Kidney (tissue), 22 donors: ENCODE data around the gene ARAP1. TPM values are rescaled to one million over a fixed set of nuclear protein-coding genes. Genes with fewer than 3 reads are reported as not detected.

Source experiments
- DNase-seq, 5 donors: peaks; one replicate each; pipeline ENCODE4 v3.0.0-alpha.2; 2013 to 2020
- FAIRE-seq: peaks from 2 replicates; lab custom pipeline; 2012; peaks lifted over from hg19 to GRCh38; lab: Jason Lieb, UNC
- H3K27ac ChIP-seq, 2 donors: one replicate each; pipeline ENCODE4 v1.7.0; 2013; ENCODE audit warnings: low read depth in 2 of 2, low read length in 2 of 2, inconsistent platforms in 1 of 2
- H3K27me3 ChIP-seq: one replicate; pipeline ENCODE4 v1.7.1; 2013; ENCODE audit warnings: low read length, inconsistent platforms; ENCODE audit not compliant: control insufficient read depth, insufficient read depth
- H3K36me3 ChIP-seq, 3 donors: one replicate each; pipeline versions ENCODE4 v1.7.0 to v1.7.1; 2013; ENCODE audit warnings: low read length in 3 of 3, control low read depth in 1 of 3, inconsistent platforms in 1 of 3; ENCODE audit not compliant: insufficient read depth in 3 of 3, control insufficient read depth in 2 of 3
- H3K4me1 ChIP-seq, 3 donors: one replicate each; pipeline versions ENCODE4 v1.7.0 to v1.7.1; 2013; ENCODE audit warnings: low read length in 3 of 3, inconsistent platforms in 1 of 3, low read depth in 1 of 3; ENCODE audit not compliant: control insufficient read depth in 2 of 3, insufficient read depth in 2 of 3
- H3K4me3 ChIP-seq, 3 donors: one replicate each; pipeline versions ENCODE4 v1.7.0 to v1.8.1; 2013; ENCODE audit warnings: low read length in 3 of 3, control low read depth in 1 of 3, inconsistent platforms in 1 of 3
- H3K9ac ChIP-seq, 3 donors: one replicate each; pipeline versions ENCODE4 v1.7.0 to v1.7.1; 2013; ENCODE audit warnings: low read length in 3 of 3, control low read depth in 1 of 3, inconsistent platforms in 1 of 3
- H3K9me3 ChIP-seq, 3 donors: one replicate each; pipeline versions ENCODE4 v1.7.0 to v1.7.1; 2013; ENCODE audit warnings: low read length in 3 of 3, control low read depth in 1 of 3, inconsistent platforms in 1 of 3; ENCODE audit not compliant: control insufficient read depth in 2 of 3, insufficient read depth in 1 of 3
- CTCF ChIP-seq: IDR thresholded peaks from 3 replicates; pipeline ENCODE4 v1.5.1; 2012; ENCODE audit warnings: mild to moderate bottlenecking, moderate library complexity, borderline replicate concordance; ENCODE audit not compliant: insufficient read depth; ENCODE audit errors: extremely low read depth
- intact Hi-C: fragments of 100-400 bp; cut with DNase I; formaldehyde crosslinking; loops from one replicate; pipeline ENCODE4 v1.11.1; 2022
- long read RNA-seq, 10 donors: library from polyadenylated mRNA in 1 of 10; unstranded in 1 of 10; transcript quantifications; one replicate each; pipeline ENCODE4 v2.0.0 and lab custom pipeline, GENCODE V29; 2021 to 2026
- polyA plus RNA-seq: library from polyadenylated mRNA; stranded (reverse); fragments of 350-450 nt; fragmentation: Illumina TruSeq; extraction: RNeasy Lipid Tissue Mini Kit (QIAGEN cat#74804); gene quantifications from one replicate; pipeline ENCODE4 v1.2.3, GENCODE V29; 2014; ENCODE audit warnings: low read depth, low replicate concordance; ENCODE audit not compliant: insufficient read depth
- total RNA-seq: library from RNA; stranded (reverse); fragmentation: NEBNext Ultra II Directional; extraction: Animal tissue kit (Norgen Biotek cat#: 25700); gene quantifications from one replicate; pipeline ENCODE4 v1.2.1, GENCODE V29; 2021
- donor health status: control.
- donor health status: control.
- donor health status: control.
- donor health status: control.
- donor health status: control.
- donor health status: DM: yes; HTN: yes; CAD: no.
- donor health status: Normal renal cell carcinoma (clear cell type).

Gene ARAP1
- 80.8 TPM for total RNA-seq
- 58.2 TPM for polyA plus RNA-seq
- long read RNA-seq, donor 1, full-length matches to known transcripts, result 4 of 4 reads
- long read RNA-seq, donor 1, partial matches to known transcripts, result 0 of 4 reads
- long read RNA-seq, donor 1, other reads (novel, unspliced or antisense), result 0 of 4 reads
- long read RNA-seq, donor 2, full-length matches to known transcripts, result 2 of 13 reads
- long read RNA-seq, donor 2, partial matches to known transcripts, result 11 of 13 reads
- long read RNA-seq, donor 2, other reads (novel, unspliced or antisense), result 0 of 13 reads
- long read RNA-seq, donor 3, full-length matches to known transcripts, result 3 of 16 reads
- long read RNA-seq, donor 3, partial matches to known transcripts, result 13 of 16 reads
- long read RNA-seq, donor 3, other reads (novel, unspliced or antisense), result 0 of 16 reads
- long read RNA-seq, donor 4, full-length matches to known transcripts, result 3 of 3 reads
- long read RNA-seq, donor 4, partial matches to known transcripts, result 0 of 3 reads
- long read RNA-seq, donor 4, other reads (novel, unspliced or antisense), result 0 of 3 reads
- long read RNA-seq, donor 5, result 0 reads
- long read RNA-seq, donor 6, partial matches to known transcripts, result 0 of 1 reads
- long read RNA-seq, donor 6, other reads (novel, unspliced or antisense), result 0 of 1 reads
- long read RNA-seq, donor 7, full-length matches to known transcripts, result 19 of 96 reads
- long read RNA-seq, donor 7, partial matches to known transcripts, result 51 of 96 reads
- long read RNA-seq, donor 7, other reads (novel, unspliced or antisense), result 26 of 96 reads
- long read RNA-seq, donor 8, full-length matches to known transcripts, result 4 of 10 reads
- long read RNA-seq, donor 8, partial matches to known transcripts, result 6 of 10 reads
- long read RNA-seq, donor 8, other reads (novel, unspliced or antisense), result 0 of 10 reads
- long read RNA-seq, donor 9, partial matches to known transcripts, result 6 of 7 reads
- long read RNA-seq, donor 9, other reads (novel, unspliced or antisense), result 0 of 7 reads
- long read RNA-seq, donor 10, full-length matches to known transcripts, result 5 of 13 reads
- long read RNA-seq, donor 10, partial matches to known transcripts, result 8 of 13 reads
- long read RNA-seq, donor 10, other reads (novel, unspliced or antisense), result 0 of 13 reads

GRCh38 chr11:72752088-72752914 is at the start of gene ARAP1:
ARAP1 (minus strand) TSS chr11:72752408; CDS start chr11:72727128, 25,280 bp downstream.
- peaks cover 0 to 3% (median 2%) of the 10 kb centered on the region in 3 donors for H3K36me3 ChIP-seq
- H3K27ac ChIP-seq, result no peak within 1 kb of the TSS
- H3K27me3 ChIP-seq, result no peaks in the 10 kb centered on the region
- peaks cover 0 to 7% (median 5%) of the 10 kb centered on the region in 3 donors for H3K4me1 ChIP-seq
- no peaks in the 10 kb centered on the region for H3K9me3 ChIP-seq
- DNase-seq (peak; percentile 80 to 92 (median 86)), FAIRE-seq (no peak)
- peak within 1 kb of the TSS; percentile 8 to 68 (median 68) for H3K9ac ChIP-seq
- TF ChIP-seq CTCF, result no peak
- H3K4me3 ChIP-seq, result peak within 1 kb of the TSS; percentile 45 to 78 (median 76)
- intact Hi-C loops, result no loop called here

GRCh38 chr11:72799441-72799840 is 47.2 kb upstream of the ARAP1 start:
- peaks cover 0 to 2% (median 2%) of the 10 kb centered on the region in 3 donors for H3K4me1 ChIP-seq

More at GRCh38 chr11:72799441-72799840, 47.2 kb upstream of the ARAP1 start:
- Histone ChIP-seq H3K9ac (no peak overlapping the region), H3K36me3 (no peaks in the 10 kb centered on the region), H3K4me3 (no peak overlapping the region), H3K9me3 (no peaks in the 10 kb centered on the region), H3K27me3 (no peaks in the 10 kb centered on the region), H3K27ac (no peak overlapping the region)
- no peak for TF ChIP-seq CTCF
- intact Hi-C loops, result no loop called here
- no peak for FAIRE-seq
- no peak for DNase-seq
